Psoas muscle (tissue), 8 donors: Measurements from ENCODE around the gene FBXL13. TPM values are rescaled to one million over a fixed set of nuclear protein-coding genes. Genes with fewer than 3 reads are reported as not detected.

Experiments
- ATAC-seq, 4 donors: fragments of 200-7000 bp; cut with Tn5 transposase; one replicate each; pipeline ENCODE4 v1.9.1; 2020; ENCODE audit warnings: moderate library complexity in 3 of 4, mild to moderate bottlenecking in 2 of 4
- DNase-seq, 2 donors: peaks; one replicate each; pipeline ENCODE4 v3.0.0-alpha.2; 2020
- H3K27ac ChIP-seq: fragments of 200-600 bp; one replicate; pipeline ENCODE4 v1.8.0; 2022
- H3K27me3 ChIP-seq, 3 donors: fragments of 200-600 bp in 1 of 3; one replicate each; pipeline versions ENCODE4 v1.6.1 to v1.8.0; 2013 to 2022; ENCODE audit warnings: low read length in 2 of 3, mild to moderate bottlenecking in 2 of 3, moderate library complexity in 1 of 3; ENCODE audit not compliant: insufficient read depth in 3 of 3
- H3K36me3 ChIP-seq, 2 donors: fragments of 200-600 bp in 1 of 2; one replicate each; pipeline versions ENCODE4 v1.6.1 to v1.8.0; 2013 to 2022; ENCODE audit warnings: low read depth in 1 of 2, mild to moderate bottlenecking in 1 of 2, moderate library complexity in 1 of 2; ENCODE audit not compliant: insufficient read depth in 1 of 2
- H3K4me1 ChIP-seq: fragments of 200-600 bp; one replicate; pipeline ENCODE4 v1.8.0; 2022
- H3K4me3 ChIP-seq: fragments of 200-600 bp; one replicate; pipeline ENCODE4 v1.8.0; 2022; ENCODE audit warnings: mild to moderate bottlenecking
- H3K9me3 ChIP-seq: fragments of 200-600 bp; one replicate; pipeline ENCODE4 v1.8.0; 2022
- CTCF ChIP-seq: fragments of 200-600 bp; IDR thresholded peaks from one replicate; pipeline ENCODE4 v1.8.0; 2022; ENCODE audit warnings: antibody characterized with exemption
- WGBS, 3 donors: extraction: QIAGEN DNeasy Blood & Tissue Kit; methylation state at CpG; one replicate each; pipeline versions ENCODE4 v1.1.6 to v1.1.7; 2013; 5-methylcytosine and 5-hydroxymethylcytosine counted together
- intact Hi-C, 2 donors: fragments of 100-400 bp; cut with DNase I; formaldehyde crosslinking; loops; one replicate each; pipeline versions ENCODE4 v1.11.0 to v1.14.2; 2022
- polyA plus RNA-seq, 3 donors: library from polyadenylated mRNA; stranded (reverse); fragments of 200-250 nt; gene quantifications; one replicate each; pipeline ENCODE4 v1.2.3, GENCODE V29; 2013
- total RNA-seq, 4 donors: library from RNA; stranded (reverse); fragmentation: NEBNext Ultra II Directional in 2 of 4; extraction: Animal tissue kit (Norgen Biotek cat#: 25700) in 2 of 4; gene quantifications; one replicate each; pipeline versions ENCODE4 v1.2.1 to v1.2.4, GENCODE V29; 2021 to 2023
- donor health status: healthy with polysubstance abuse.
- donor health status: DM: no; HTN: no; CAD: no; lungs with moderate emphysema.
- donor health status: Bipolar disorder and iron deficiency.
- donor health status: healthy.
- donor health status: DM: yes; HTN: yes; CAD: no.
- donor health status: DM: no; HTN: no; CAD: no.
- donor health status: DM: no; HTN: no; CAD: no.
- donor health status: DM: yes; HTN: yes; CAD: no.

The FBXL13 gene
- total and polyA plus RNA-seq, 7 donors = 0.13 to 0.52 (median 0.28) TPM; not detected in 1

- 74 to 77% (median 75%) methylated on average over 2 of the region's 2 CpGs for WGBS, 3 donors
- H3K4me1 ChIP-seq = peaks cover 4% of the 10 kb centered on the region
- no peaks in the 10 kb centered on the region for H3K9me3 ChIP-seq
- no peaks in the 10 kb centered on the region for H3K27me3 ChIP-seq
- no peak for DNase-seq
- no peaks in the 10 kb centered on the region for H3K36me3 ChIP-seq
- no peak overlapping the region for H3K27ac ChIP-seq
- ATAC-seq = no peak
- no peak overlapping the region for H3K4me3 ChIP-seq
- no peak for TF ChIP-seq CTCF
- intact Hi-C loops = no loop called here
Measured at GRCh38 chr7:102990642-102991041, 84.0 kb downstream of the FBXL13 start.

GRCh38 chr7:102988631-102989560 is 85.7 kb downstream of the FBXL13 start:
- no peak for TF ChIP-seq CTCF
- DNase-seq (no peak), ATAC-seq (no peak)
- peaks cover 4% of the 10 kb centered on the region for H3K4me1 ChIP-seq
- H3K27me3 ChIP-seq = no peaks in the 10 kb centered on the region
- no peaks in the 10 kb centered on the region for H3K9me3 ChIP-seq
- no peak overlapping the region for H3K27ac ChIP-seq
- intact Hi-C loops = no loop called here
- WGBS, 3 donors = 74 to 82% (median 82%) methylated on average over 6 of the region's 6 CpGs
- H3K4me3 ChIP-seq = no peak overlapping the region
- no peaks in the 10 kb centered on the region for H3K36me3 ChIP-seq

GRCh38 chr7:102988088-102988487 is 86.5 kb downstream of the FBXL13 start:
- TF ChIP-seq CTCF = no peak
- H3K27me3 ChIP-seq = no peaks in the 10 kb centered on the region
- no peak overlapping the region for H3K27ac ChIP-seq
- DNase-seq (no peak), ATAC-seq (no peak)
- no peaks in the 10 kb centered on the region for H3K9me3 ChIP-seq
- H3K4me3 ChIP-seq = no peak overlapping the region
- intact Hi-C loops = no loop called here
- no peaks in the 10 kb centered on the region for H3K36me3 ChIP-seq
- H3K4me1 ChIP-seq = peaks cover 4% of the 10 kb centered on the region
- 85 to 90% (median 86%) methylated on average over 2 of the region's 2 CpGs for WGBS, 3 donors

- intact Hi-C loops = no loop called here
- ATAC-seq = no peak
Measured at GRCh38 chr7:102985176-102985783, 89.3 kb downstream of the FBXL13 start.

More at GRCh38 chr7:102985176-102985783, 89.3 kb downstream of the FBXL13 start:
- H3K4me1 ChIP-seq = no peaks in the 10 kb centered on the region
- H3K4me3 ChIP-seq = no peak overlapping the region
- no peaks in the 10 kb centered on the region for H3K36me3 ChIP-seq
- H3K27me3 ChIP-seq = no peaks in the 10 kb centered on the region
- DNase-seq = no peak
- H3K9me3 ChIP-seq = peaks cover under 1% of the 10 kb centered on the region
- no peak for TF ChIP-seq CTCF
- no peak overlapping the region for H3K27ac ChIP-seq
